Pancreas (tissue), 10 donors: ENCODE results near the gene MMP26. TPM values are rescaled to one million over a fixed set of nuclear protein-coding genes. Genes with fewer than 3 reads are reported as not detected.

ENCODE experiments used
- ATAC-seq, 4 donors: fragments of 200-7000 bp; cut with Tn5 transposase; one replicate each; pipeline versions ENCODE4 v1.8.0 to v1.9.1; 2020; ENCODE audit warnings: mild to moderate bottlenecking in 4 of 4, moderate library complexity in 4 of 4
- DNase-seq, 6 donors: peaks; one replicate each; pipeline ENCODE4 v3.0.0-alpha.2; 2020
- FAIRE-seq: peaks from 2 replicates; lab custom pipeline; 2012; peaks lifted over from hg19 to GRCh38; lab: Jason Lieb, UNC
- H3K27ac ChIP-seq, 4 donors: fragments of 200-600 bp; sonication (generic); 1 replicate in 3 of 4; 2 replicates in 1 of 4; pipeline versions ENCODE4 v1.5.0 to v1.8.0; 2020
- H3K27me3 ChIP-seq, 4 donors: fragments of 200-600 bp; one replicate each; pipeline ENCODE4 v1.8.0; 2021
- H3K36me3 ChIP-seq, 3 donors: fragments of 200-600 bp; sonication (generic) in 1 of 3; one replicate each; pipeline versions ENCODE4 v1.5.0 to v1.8.0; 2020 to 2021
- H3K4me1 ChIP-seq, 3 donors: fragments of 200-600 bp; one replicate each; pipeline ENCODE4 v1.8.0; 2021
- H3K4me3 ChIP-seq, 4 donors: fragments of 200-600 bp; sonication (generic) in 2 of 4; one replicate each; pipeline versions ENCODE4 v1.5.0 to v1.8.0; 2020 to 2021
- H3K9me3 ChIP-seq, 4 donors: fragments of 200-600 bp; one replicate each; pipeline ENCODE4 v1.8.0; 2021
- CTCF ChIP-seq, 4 donors: fragments of 200-600 bp; sonication (generic) in 3 of 4; IDR thresholded peaks; one replicate each; pipeline versions ENCODE4 v1.5.0 to v1.8.0; 2021; ENCODE audit warnings: antibody characterized with exemption in 4 of 4
- WGBS, 2 donors: extraction: QIAGEN DNeasy Blood & Tissue Kit; methylation state at CpG; one replicate each; pipeline ENCODE4 v1.1.7; 2013; 5-methylcytosine and 5-hydroxymethylcytosine counted together
- intact Hi-C, 3 donors: fragments of 100-400 bp; cut with DNase I; formaldehyde crosslinking; loops; one replicate each; pipeline versions ENCODE4 v1.11.1 to v1.14.2; 2022
- polyA plus RNA-seq, 2 donors: library from polyadenylated mRNA; stranded (reverse); fragments of 200-250 nt; gene quantifications; one replicate each; pipeline ENCODE4 v1.2.3, GENCODE V29; 2013
- total RNA-seq, 6 donors: library from RNA; stranded (reverse); fragmentation: NEBNext Ultra II Directional in 4 of 6; extraction: Animal tissue kit (Norgen Biotek cat#: 25700) in 4 of 6; gene quantifications; one replicate each; pipeline versions ENCODE4 v1.2.1 to v1.2.4, GENCODE V29; 2021 to 2023
- donor health status: healthy with polysubstance abuse.
- donor health status: DM: no; HTN: no; CAD: no; lungs with moderate emphysema.
- donor health status: DM: no; HTN: no; CAD: no.
- donor health status: control.
- donor health status: control.
- donor health status: Bipolar disorder and iron deficiency.
- donor health status: DM: yes; HTN: yes; CAD: no.
- donor health status: DM: no; HTN: no; CAD: no.
- donor health status: DM: no; HTN: no; CAD: no.
- donor health status: DM: yes; HTN: yes; CAD: no.

Gene MMP26
- total and polyA plus RNA-seq, 8 donors = 0.16 TPM; not detected in 7

GRCh38 chr11:4751201-4751600 lies 46.6 kb downstream of the MMP26 start:
- no peaks in the 10 kb centered on the region for H3K9me3 ChIP-seq
- FAIRE-seq = no peak
- H3K36me3 ChIP-seq = no peaks in the 10 kb centered on the region
- H3K27ac ChIP-seq = no peak overlapping the region
- 60 to 73% methylated on average over 1 of the region's 1 CpG for WGBS, 2 donors
- no peak overlapping the region for H3K4me3 ChIP-seq
- ATAC-seq = no peak
- DNase-seq = no peak
- H3K27me3 ChIP-seq = no peaks in the 10 kb centered on the region
- H3K4me1 ChIP-seq = no peaks in the 10 kb centered on the region
- no peak for TF ChIP-seq CTCF (IDR thresholded peaks at IDR 0.05)
- intact Hi-C loops = no loop called here

Other genes with a start within 250 kb of the MMP26 start
- under 1 TPM in 1 of 6 donors, not detected in 5; 0.06 TPM for gene OR52K1, start 222.1 kb upstream of the MMP26 start, total RNA-seq
- not detected for gene OR52K1, start 222.1 kb upstream of the MMP26 start, polyA plus RNA-seq
- not detected for gene OR52M1, start 159.6 kb upstream of the MMP26 start, total RNA-seq
- not detected for gene OR52M1, start 159.6 kb upstream of the MMP26 start, polyA plus RNA-seq
- not detected for gene OR52I2, start 123.0 kb upstream of the MMP26 start, total RNA-seq
- not detected for gene OR52I2, start 123.0 kb upstream of the MMP26 start, polyA plus RNA-seq
- gene OR52I1, start 110.7 kb upstream of the MMP26 start, total RNA-seq = not detected
- not detected for gene OR52I1, start 110.7 kb upstream of the MMP26 start, polyA plus RNA-seq
- gene TRIM68, start 96.6 kb upstream of the MMP26 start, total RNA-seq = 10 to 100 TPM in 1 of 6 donors, 1 to 10 TPM in 5; 3.7 to 10.6 (median 6.5) TPM
- 1 to 10 TPM; 4.4 to 5.9 TPM for gene TRIM68, start 96.6 kb upstream of the MMP26 start, polyA plus RNA-seq
- not detected for gene OR51D1, start 67.3 kb upstream of the MMP26 start, total RNA-seq
- gene OR51D1, start 67.3 kb upstream of the MMP26 start, polyA plus RNA-seq = not detected
- under 1 TPM in 2 of 6 donors, not detected in 4; 0.06 to 0.12 TPM for gene OR51E1, start 60.8 kb upstream of the MMP26 start, total RNA-seq
- gene OR51E1, start 60.8 kb upstream of the MMP26 start, polyA plus RNA-seq = under 1 TPM; 0.07 to 0.23 TPM
- gene OR51E2, start 6.9 kb upstream of the MMP26 start, total RNA-seq = under 1 TPM in 1 of 6 donors, not detected in 5; 0.16 TPM
- gene OR51E2, start 6.9 kb upstream of the MMP26 start, polyA plus RNA-seq = under 1 TPM in 1 of 2 donors, not detected in 1; 0.09 TPM
- not detected for gene OR51F1, start 65.2 kb downstream of the MMP26 start, total RNA-seq
- not detected for gene OR51F1, start 65.2 kb downstream of the MMP26 start, polyA plus RNA-seq
- gene OR52R1, start 99.6 kb downstream of the MMP26 start, total RNA-seq = not detected
- gene OR52R1, start 99.6 kb downstream of the MMP26 start, polyA plus RNA-seq = not detected
- gene OR51F2, start 116.5 kb downstream of the MMP26 start, total RNA-seq = not detected
- not detected for gene OR51F2, start 116.5 kb downstream of the MMP26 start, polyA plus RNA-seq
- gene OR51S1, start 144.4 kb downstream of the MMP26 start, total RNA-seq = not detected
- gene OR51S1, start 144.4 kb downstream of the MMP26 start, polyA plus RNA-seq = not detected
- not detected for gene OR51T1, start 177.1 kb downstream of the MMP26 start, total RNA-seq
- gene OR51T1, start 177.1 kb downstream of the MMP26 start, polyA plus RNA-seq = not detected
- not detected for gene OR51A7, start 199.0 kb downstream of the MMP26 start, total RNA-seq
- not detected for gene OR51A7, start 199.0 kb downstream of the MMP26 start, polyA plus RNA-seq
- not detected for gene OR51G2, start 214.6 kb downstream of the MMP26 start, total RNA-seq
- gene OR51G2, start 214.6 kb downstream of the MMP26 start, polyA plus RNA-seq = not detected
- not detected for gene OR51G1, start 219.6 kb downstream of the MMP26 start, total RNA-seq
- gene OR51G1, start 219.6 kb downstream of the MMP26 start, polyA plus RNA-seq = not detected
- not detected for gene OR51A4, start 242.8 kb downstream of the MMP26 start, total RNA-seq
- not detected for gene OR51A4, start 242.8 kb downstream of the MMP26 start, polyA plus RNA-seq